ENCODE results near the gene PPP2R5E.

DNA sequence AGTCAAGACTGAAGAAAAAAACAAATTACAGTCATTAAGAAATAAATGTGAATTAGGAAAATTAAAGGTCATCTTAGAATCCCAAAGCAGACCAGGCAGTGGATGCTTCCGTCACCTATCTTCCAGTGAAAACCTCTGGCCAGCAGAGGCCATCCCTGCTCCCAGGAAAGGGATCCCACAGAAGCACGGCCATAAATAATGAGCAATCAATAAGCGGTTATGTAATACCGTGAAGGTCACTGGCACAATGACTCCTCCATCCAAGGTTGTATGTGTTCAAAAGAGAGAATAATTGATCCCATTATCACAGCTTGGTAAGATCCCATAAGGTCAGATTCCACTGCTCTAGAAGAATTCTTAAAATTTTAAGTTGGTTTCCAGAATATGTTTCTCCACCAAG lies 85.7 kb downstream of the PPP2R5E start:
- TF ChIP-seq CTCF (IDR thresholded peaks at IDR 0.05 in 2 of 3, conservative IDR thresholded peaks at IDR 0.05 in 1 of 3; ENCODE audit: borderline replicate concordance in 1 of 3, insufficient read depth in 1 of 3, low read depth in 2 of 3, low read length in 2 of 3) (no peak), POLR2AphosphoS5 (IDR thresholded peaks at IDR 0.05; ENCODE audit: low read depth, low read length) (no peak), POLR2A (IDR thresholded peaks at IDR 0.05; ENCODE audit: borderline replicate concordance, extremely low read depth, insufficient read depth, insufficient read length) (no peak), EZH2 (IDR thresholded peaks at IDR 0.05) (no peak), MAX (IDR thresholded peaks at IDR 0.05) (no peak), REST (IDR thresholded peaks at IDR 0.05; ENCODE audit: low read depth) (no peak), JUND (IDR thresholded peaks at IDR 0.05) (no peak), ZNF274 (IDR thresholded peaks at IDR 0.05; ENCODE audit: low read depth, low read length) (no peak), ATF3 (IDR thresholded peaks at IDR 0.05) (no peak), RAD21 (IDR thresholded peaks at IDR 0.05; ENCODE audit: low read depth) (no peak), ZFX (IDR thresholded peaks at IDR 0.05) (no peak), SRF (IDR thresholded peaks at IDR 0.05; ENCODE audit: low read depth) (no peak), TCF7L2 (IDR thresholded peaks at IDR 0.05; ENCODE audit: borderline replicate concordance, extremely low read depth, insufficient read depth, insufficient read length) (no peak), YY1 (IDR thresholded peaks at IDR 0.05; ENCODE audit: extremely low read depth, insufficient replicate concordance, low read depth, low read length) (no peak)
